Endometrial microvascular endothelial cells (primary cell): ENCODE measurements around the gene CACNA1I. TPM values are rescaled to one million over a fixed set of nuclear protein-coding genes. Genes with fewer than 3 reads are reported as not detected.

Source experiments
- in situ Hi-C: cut with HindIII; loops from 2 replicates; pipeline ENCODE4 v1.10.0; 2017; ENCODE audit warnings: low sequenced_read_pairs, low pct_unique_long_range_greater_than_20kb; ENCODE audit errors: inconsistent ontology term
- total RNA-seq: library from RNA; depleted of rRNA; stranded (reverse); fragments of >200 nt; gene quantifications from one replicate; pipeline ENCODE4 v1.2.3, GENCODE V29; 2015; ENCODE audit errors: inconsistent ontology term

Gene CACNA1I
- total RNA-seq, 1 donor from 2014 or later, result not detected

- in situ Hi-C loops, result no loop called here
Observed at GRCh38 chr22:39592081-39593065, 21.8 kb downstream of the CACNA1I start.

DNA sequence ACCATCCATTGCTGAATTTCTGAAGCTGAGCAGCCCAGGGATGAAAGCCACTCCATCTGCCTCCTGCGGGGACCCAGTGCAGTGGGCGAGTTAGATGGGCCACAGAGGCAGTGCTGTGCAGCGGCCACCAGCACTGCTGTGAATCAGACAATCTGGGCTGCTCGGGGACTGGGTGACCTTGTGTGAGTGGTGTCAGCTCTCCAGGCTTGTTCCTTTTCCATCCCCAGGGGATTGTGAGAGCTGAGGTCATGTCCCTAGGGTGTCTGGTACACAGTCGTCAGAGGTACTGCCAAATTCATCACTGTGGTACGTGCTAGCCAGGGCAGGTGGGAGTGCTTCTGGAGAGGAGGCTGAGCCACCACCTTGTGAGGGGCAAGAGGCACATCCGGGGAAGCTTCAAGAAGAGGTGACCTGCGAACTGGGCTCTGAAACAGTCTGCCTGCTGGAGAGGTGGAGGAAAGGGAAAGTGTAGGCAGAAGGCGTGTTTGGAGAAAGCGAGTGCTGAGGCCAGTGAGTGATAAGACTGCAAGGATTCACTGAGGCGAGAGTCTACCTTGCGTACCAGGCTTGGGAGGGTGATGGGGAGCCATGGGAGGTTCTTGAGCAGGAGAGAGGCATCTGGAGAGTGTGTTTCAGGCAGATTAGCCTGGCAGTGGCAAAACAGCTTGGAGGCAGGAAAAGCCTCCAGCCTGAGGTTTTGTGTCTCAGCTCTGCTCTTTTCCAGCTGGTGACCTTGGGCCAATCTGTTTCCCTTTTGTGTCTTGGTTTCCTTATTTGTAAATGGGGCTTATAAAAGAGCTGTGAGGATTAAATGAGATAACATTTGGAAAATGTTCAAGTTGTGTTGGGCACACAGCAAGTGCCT, 22.7 kb downstream of the CACNA1I start:
- in situ Hi-C loops, result no loop called here

DNA sequence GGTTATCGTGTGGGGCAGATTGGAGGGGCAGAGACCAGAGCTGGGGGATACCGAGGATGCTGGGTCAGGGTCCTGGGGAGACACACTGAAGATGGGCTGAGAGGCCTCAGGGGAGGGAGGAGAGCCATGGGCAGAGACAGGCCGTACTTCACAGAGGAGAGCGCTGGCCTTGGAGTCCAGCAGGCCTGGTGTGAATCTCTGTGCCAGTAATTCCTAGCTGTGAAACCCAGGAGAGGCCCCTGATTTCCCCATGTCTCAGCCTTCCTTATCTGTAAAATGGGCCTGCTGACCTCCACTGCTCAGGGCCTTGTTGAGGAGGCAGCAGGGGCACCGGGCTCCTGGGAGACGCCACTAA, 23.4 kb downstream of the CACNA1I start:
- in situ Hi-C loops, result no loop called here

- in situ Hi-C loops, result no loop called here
Observed at GRCh38 chr22:39594411-39594810, 23.9 kb downstream of the CACNA1I start.

- in situ Hi-C loops, result no loop called here
Observed at GRCh38 chr22:39595622-39596172, 25.1 kb downstream of the CACNA1I start.

DNA sequence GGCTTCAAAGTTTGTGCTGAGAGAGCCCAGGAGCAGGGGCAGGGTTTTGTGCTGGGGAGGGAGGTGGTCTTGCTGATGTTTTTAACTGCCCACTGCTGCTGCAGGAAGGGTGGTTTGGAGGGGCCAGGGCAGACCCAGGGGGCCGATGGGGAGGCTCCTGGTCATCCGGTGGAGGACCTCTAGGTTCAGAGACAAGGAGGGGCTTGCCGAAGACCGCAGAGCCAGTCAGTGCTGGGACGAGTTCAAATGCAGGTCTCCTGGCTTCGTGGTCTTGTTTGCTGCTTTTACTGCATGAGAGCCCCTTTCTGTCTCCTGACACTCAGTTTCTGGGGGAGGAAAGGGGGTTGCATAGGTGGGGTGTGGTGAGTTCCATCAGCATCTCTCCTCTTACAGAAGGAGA, 26.0 kb downstream of the CACNA1I start:
- in situ Hi-C loops, result no loop called here

- in situ Hi-C loops, result no loop called here
Observed at GRCh38 chr22:39597236-39597869, 26.8 kb downstream of the CACNA1I start.

DNA sequence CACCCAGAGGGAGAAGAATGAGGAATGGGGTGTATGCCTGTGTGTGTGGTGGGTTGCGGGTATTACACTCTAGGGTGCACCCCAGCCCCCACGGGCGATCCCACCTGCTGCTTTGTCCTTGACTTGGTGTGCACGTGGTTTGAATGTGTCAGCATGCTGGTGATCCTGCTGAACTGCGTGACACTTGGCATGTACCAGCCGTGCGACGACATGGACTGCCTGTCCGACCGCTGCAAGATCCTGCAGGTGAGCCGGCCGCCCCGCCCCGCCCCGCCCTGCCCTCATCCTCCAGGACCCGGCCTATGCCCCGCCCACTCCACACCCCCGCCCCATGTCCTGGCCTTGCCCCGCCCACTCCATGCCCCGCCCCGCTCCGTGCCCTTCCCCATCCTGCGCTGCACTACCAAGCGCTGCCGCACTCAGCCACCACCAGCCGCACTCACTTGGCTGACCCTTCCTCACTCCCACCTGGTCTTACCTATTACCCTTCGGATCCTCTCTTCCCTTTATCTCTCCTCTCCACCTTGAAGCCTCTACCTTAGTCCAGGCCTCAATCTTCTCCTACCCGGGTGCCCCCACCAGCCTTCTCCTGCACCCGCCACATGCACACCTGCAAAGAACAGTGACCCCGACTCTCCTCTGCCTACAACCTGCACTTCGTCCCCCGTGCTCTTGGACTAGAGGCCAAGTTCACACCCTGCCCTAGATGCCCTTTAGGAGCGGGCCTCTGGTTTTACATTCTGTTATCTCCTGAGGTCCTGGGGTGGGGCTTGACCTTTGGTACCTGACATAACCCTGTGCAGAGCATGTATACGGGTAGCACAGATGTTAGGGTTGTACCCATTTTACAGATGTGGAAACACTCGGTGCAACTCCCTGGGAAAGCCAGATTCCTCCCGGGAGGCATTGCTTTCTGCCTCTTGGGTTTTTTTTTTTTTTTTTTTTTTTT, 27.7 kb downstream of the CACNA1I start:
- in situ Hi-C loops, result no loop called here

GRCh38 chr22:39600491-39601179, 30.1 kb downstream of the CACNA1I start:
- in situ Hi-C loops, result no loop called here

DNA sequence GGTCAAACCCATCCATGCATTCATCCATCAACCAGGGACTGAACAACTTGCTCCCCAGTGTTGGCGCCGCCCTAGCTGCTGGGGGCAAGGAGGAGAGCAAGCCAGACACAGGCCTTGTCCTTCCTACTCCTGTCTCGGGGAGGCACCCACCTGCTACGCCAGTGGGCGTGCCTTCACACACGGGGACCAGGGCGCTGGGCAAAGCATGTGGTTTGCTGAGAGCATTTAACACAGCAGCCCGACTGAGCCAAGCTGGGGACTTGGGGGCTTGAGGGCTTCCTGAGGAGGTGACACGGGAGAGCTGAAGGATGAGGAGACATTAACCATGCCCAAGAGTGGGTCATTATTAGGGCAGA, 30.6 kb downstream of the CACNA1I start:
- in situ Hi-C loops, result no loop called here

DNA sequence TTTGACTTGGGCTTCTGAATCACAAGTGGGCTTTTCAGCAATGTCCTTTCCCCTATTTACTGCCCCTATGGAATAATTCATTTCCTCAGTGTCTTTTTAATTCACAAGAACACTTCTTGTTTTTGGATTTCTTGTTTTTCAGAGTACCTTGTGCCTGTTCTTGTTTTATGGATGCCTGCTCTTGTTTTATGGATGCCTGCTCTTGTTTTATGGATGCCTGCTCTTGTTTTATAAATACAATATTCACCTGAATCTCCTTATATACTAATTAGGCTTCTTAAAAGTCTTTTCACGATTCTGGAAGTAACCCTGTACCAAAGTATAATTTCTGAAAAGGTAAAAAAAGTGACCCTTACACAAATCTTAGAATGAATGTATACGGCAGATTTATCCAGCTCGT, 32.8 kb downstream of the CACNA1I start:
- in situ Hi-C loops, result no loop called here

- in situ Hi-C loops, result no loop called here
Observed at GRCh38 chr22:39610246-39610645, 39.7 kb downstream of the CACNA1I start.

DNA sequence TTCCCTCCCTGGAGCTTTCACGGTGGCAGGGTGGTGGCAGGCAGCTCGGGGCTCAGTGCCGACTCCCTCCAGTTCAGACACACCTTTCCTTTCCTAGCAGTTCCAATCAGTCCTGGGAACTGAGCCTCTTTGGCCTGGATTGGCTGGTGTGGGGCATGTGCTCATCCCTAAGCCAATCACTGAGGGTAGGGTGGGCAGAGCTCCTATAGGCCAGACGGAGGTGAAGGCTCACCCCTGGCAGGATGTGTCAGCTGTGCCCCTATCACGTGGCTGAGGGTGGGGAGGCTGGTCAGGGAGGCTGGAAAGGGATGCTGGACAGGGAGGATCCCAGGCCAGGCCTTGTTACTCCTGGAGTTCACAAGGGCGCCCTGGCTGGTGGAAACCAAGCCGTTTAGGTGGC, 40.2 kb downstream of the CACNA1I start:
- in situ Hi-C loops, result no loop called here

GRCh38 chr22:39611360-39611759, 40.8 kb downstream of the CACNA1I start:
- in situ Hi-C loops, result no loop called here

DNA sequence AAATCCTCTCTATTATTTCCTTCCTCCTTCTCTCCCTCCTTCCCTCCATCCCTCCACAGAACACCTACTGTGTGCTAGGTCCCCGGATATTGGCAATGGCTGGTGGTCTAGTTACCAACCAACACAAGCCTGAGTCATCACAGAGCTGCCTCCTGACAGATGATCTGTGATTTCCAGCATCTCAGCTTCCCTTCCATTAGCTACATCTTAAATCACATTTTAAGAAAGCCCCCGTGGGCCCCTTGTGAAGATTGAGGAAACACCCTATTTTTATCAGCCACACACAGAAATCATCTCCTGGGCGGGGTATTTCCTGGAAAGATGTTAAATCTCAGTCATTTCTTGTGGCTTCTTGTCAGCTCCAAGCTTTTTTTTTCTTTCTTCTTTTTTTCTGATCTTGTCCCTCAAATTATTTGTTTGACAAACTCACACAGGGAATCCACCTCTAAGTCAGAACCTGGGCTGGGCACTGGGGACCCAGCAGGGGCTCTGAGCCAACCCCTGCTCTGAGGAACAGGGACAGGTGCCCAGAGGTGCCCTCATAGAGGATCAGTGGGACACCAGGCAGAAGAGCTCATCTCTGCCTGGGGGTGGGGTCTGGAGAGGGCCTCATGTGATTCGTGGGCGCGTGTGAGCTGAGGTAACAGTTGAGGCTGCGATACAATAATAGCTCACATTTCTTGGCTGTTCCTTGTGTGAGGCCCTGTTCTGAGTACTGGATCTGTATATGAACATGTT, 42.4 kb downstream of the CACNA1I start:
- in situ Hi-C loops, result no loop called here

GRCh38 chr22:39613549-39613921, 43.0 kb downstream of the CACNA1I start:
- in situ Hi-C loops, result no loop called here

GRCh38 chr22:39614442-39614841, 43.9 kb downstream of the CACNA1I start:
- in situ Hi-C loops, result no loop called here
